NCI-H446 treated with DMSO at 0.1 percent for 48 hours (cell line): ENCODE results near the gene CUX1.
"Not testable (repeated sequence)": the region's sequence is repeated elsewhere in the genome, so short reads cannot be mapped to it uniquely, and the experiment has no call there.

Experiments
- DNase-seq: peaks from one replicate; lab custom pipeline; 2025; lab: John Stamatoyannopoulos, UW

The CUX1 gene

GRCh38 chr7:102146122-102146521 lies 328.7 kb downstream of the CUX1 start:
- DNase-seq, result no peak

- no peak for DNase-seq
Measured at GRCh38 chr7:102147008-102147407, 329.6 kb downstream of the CUX1 start.

- no peak for DNase-seq
Measured at GRCh38 chr7:102148799-102149198, 331.4 kb downstream of the CUX1 start.

- DNase-seq, result no peak
Measured at GRCh38 chr7:102149416-102149815, 332.0 kb downstream of the CUX1 start.

GRCh38 chr7:102150266-102150665 lies 332.8 kb downstream of the CUX1 start:
- DNase-seq, result no peak

GRCh38 chr7:102152672-102153598 lies 335.5 kb downstream of the CUX1 start:
- no peak for DNase-seq

- DNase-seq, result no peak
Measured at GRCh38 chr7:102153599-102153946, 336.1 kb downstream of the CUX1 start.

GRCh38 chr7:102154425-102154824 lies 337.0 kb downstream of the CUX1 start:
- DNase-seq, result no peak

- DNase-seq, result no peak
Measured at GRCh38 chr7:102155821-102156441, 338.5 kb downstream of the CUX1 start.

GRCh38 chr7:102156867-102157266 lies 339.4 kb downstream of the CUX1 start:
- no peak for DNase-seq

GRCh38 chr7:102165136-102165535 lies 347.7 kb downstream of the CUX1 start:
- no peak for DNase-seq

- DNase-seq, result no peak
Measured at GRCh38 chr7:102167254-102167653, 349.8 kb downstream of the CUX1 start.

- DNase-seq, result no peak
Measured at GRCh38 chr7:102169651-102170392, 352.4 kb downstream of the CUX1 start.

- no peak for DNase-seq
Measured at GRCh38 chr7:102170393-102170970, 353.1 kb downstream of the CUX1 start.

GRCh38 chr7:102173669-102174068 lies 356.2 kb downstream of the CUX1 start:
- DNase-seq, result no peak

- no peak for DNase-seq
Measured at GRCh38 chr7:102175423-102176170, 358.2 kb downstream of the CUX1 start.

- DNase-seq, result no peak
Measured at GRCh38 chr7:102178410-102178809, 361.0 kb downstream of the CUX1 start.

GRCh38 chr7:102180727-102181126 lies 363.3 kb downstream of the CUX1 start:
- DNase-seq, result no peak

GRCh38 chr7:102181517-102181916 lies 364.1 kb downstream of the CUX1 start:
- DNase-seq, result no peak

GRCh38 chr7:102182016-102182415 lies 364.6 kb downstream of the CUX1 start:
- DNase-seq, result no peak

GRCh38 chr7:102183848-102184247 lies 366.4 kb downstream of the CUX1 start:
- not testable (repeated sequence) for DNase-seq

- DNase-seq, result no peak
Measured at GRCh38 chr7:102184303-102184702, 366.9 kb downstream of the CUX1 start.
